H1 (cell line): ENCODE results near the gene CCDC7. TPM values are rescaled to one million over a fixed set of nuclear protein-coding genes. Genes with fewer than 3 reads are reported as not detected.
"Not testable (repeated sequence)": the region's sequence is repeated elsewhere in the genome, so short reads cannot be mapped to it uniquely, and the experiment has no call there.

Source experiments
- CTCF ChIA-PET: fragments of 300-600 bp; sonication (Branson Sonifier 250); formaldehyde crosslinking; loops from one replicate; lab custom pipeline; 2021; ENCODE audit not compliant: partially characterized antibody; lab: Charles Lee
- POLR2A ChIA-PET: fragments of 300-600 bp; sonication (Branson Sonifier 250); formaldehyde crosslinking; loops from one replicate; lab custom pipeline; 2021; ENCODE audit warnings: inconsistent platforms; ENCODE audit not compliant: partially characterized antibody; lab: Charles Lee
- DNase-seq, 2 experiments: peaks; one replicate each; pipeline versions ENCODE4 v3.0.0 to v3.0.0-alpha.2; 2010 to 2022; ENCODE audit warnings: low spot score in 2 of 2, low read depth in 1 of 2, mixed read lengths in 1 of 2
- FAIRE-seq: peaks from 2 replicates; lab custom pipeline; 2011; peaks lifted over from hg19 to GRCh38; lab: Jason Lieb, UNC
- H2AFZ ChIP-seq: 2 replicates; pipeline ENCODE4 v1.8.1; 2012; ENCODE audit warnings: low read length, inconsistent platforms
- H2AK5ac ChIP-seq: 2 replicates; pipeline ENCODE4 v1.6.1; 2013; ENCODE audit warnings: low read depth, low read length
- H2BK120ac ChIP-seq: replicated peaks from 2 replicates; pipeline ENCODE3; 2013; ENCODE audit warnings: low read depth, low read length, inconsistent platforms
- H2BK12ac ChIP-seq: 2 replicates; pipeline ENCODE4 v1.6.1; 2013; ENCODE audit warnings: low read depth, low read length
- H2BK15ac ChIP-seq: 2 replicates; pipeline ENCODE4 v1.6.1; 2013; ENCODE audit warnings: low read length
- H2BK20ac ChIP-seq: 2 replicates; pipeline ENCODE4 v1.6.1; 2013; ENCODE audit warnings: low read length
- H2BK5ac ChIP-seq: 2 replicates; pipeline ENCODE4 v1.6.1; 2013; ENCODE audit warnings: low read depth, low read length
- H3K14ac ChIP-seq: 2 replicates; pipeline ENCODE4 v1.6.1; 2013; ENCODE audit warnings: inconsistent platforms; ENCODE audit not compliant: insufficient read length
- H3K18ac ChIP-seq: 2 replicates; pipeline ENCODE4 v1.6.1; 2013; ENCODE audit warnings: low read length; ENCODE audit errors: extremely low read depth
- H3K23ac ChIP-seq: 2 replicates; pipeline ENCODE4 v1.6.1; 2013; ENCODE audit warnings: inconsistent platforms; ENCODE audit not compliant: insufficient read length
- H3K23me2 ChIP-seq: 2 replicates; pipeline ENCODE4 v1.6.1; 2013; ENCODE audit warnings: low read depth, low read length
- H3K27ac ChIP-seq: 2 replicates; pipeline ENCODE4 v1.6.1; 2011; ENCODE audit warnings: low read depth, low read length, inconsistent platforms
- H3K27me3 ChIP-seq, 4 experiments: replicated peaks in 1 of 4; 1 replicate in 1 of 4; 2 replicates in 3 of 4; pipeline versions ENCODE4 v1.6.1 to v1.8.1; 2011 to 2013; ENCODE audit warnings: low read length in 3 of 4, mild to moderate bottlenecking in 3 of 4, inconsistent platforms in 2 of 4, mixed read lengths in 2 of 4, moderate library complexity in 1 of 4; ENCODE audit not compliant: control insufficient read depth in 3 of 4, insufficient read depth in 3 of 4; ENCODE audit errors: extremely low read depth in 1 of 4
- H3K36me3 ChIP-seq, 4 experiments: 2 replicates each; pipeline versions ENCODE4 v1.6.1 to v1.8.1; 2011 to 2013; ENCODE audit warnings: mild to moderate bottlenecking in 4 of 4, low read length in 3 of 4, moderate library complexity in 2 of 4, control low read depth in 1 of 4, inconsistent platforms in 1 of 4; ENCODE audit not compliant: insufficient read depth in 4 of 4, control insufficient read depth in 2 of 4
- H3K4ac ChIP-seq: replicated peaks from 2 replicates; pipeline ENCODE3; 2013; ENCODE audit warnings: low read length, low read depth, mixed read lengths, inconsistent platforms; ENCODE audit not compliant: insufficient read length
- H3K4me1 ChIP-seq, 4 experiments: replicated peaks in 1 of 4; 1 replicate in 1 of 4; 2 replicates in 3 of 4; pipeline versions ENCODE4 v1.6.1 to v1.8.1; 2011 to 2013; ENCODE audit warnings: low read length in 3 of 4, inconsistent platforms in 2 of 4, mixed read lengths in 1 of 4; ENCODE audit not compliant: insufficient read depth in 4 of 4, control insufficient read depth in 3 of 4
- H3K4me2 ChIP-seq, 2 experiments: 2 replicates each; pipeline versions ENCODE4 v1.6.1 to v1.8.1; 2011 to 2013; ENCODE audit warnings: low read depth in 2 of 2, low read length in 2 of 2, control low read depth in 1 of 2, inconsistent platforms in 1 of 2, mild to moderate bottlenecking in 1 of 2; ENCODE audit not compliant: insufficient read depth in 1 of 2
- H3K4me3 ChIP-seq, 4 experiments: fragments of 200-600, 300-600 bp in 1 of 4; sonication (generic), shearing (Covaris generic), sonication (Bioruptor Twin) in 1 of 4; 2 replicates each; pipeline versions ENCODE4 v1.5.1 to v1.8.1; 2011 to 2016; ENCODE audit warnings: low read length in 4 of 4, low read depth in 3 of 4, control low read depth in 2 of 4, inconsistent platforms in 2 of 4, mild to moderate bottlenecking in 2 of 4, mixed read lengths in 1 of 4, moderate library complexity in 1 of 4; ENCODE audit not compliant: insufficient read depth in 2 of 4; ENCODE audit errors: extremely low read depth in 1 of 4
- H3K56ac ChIP-seq: replicated peaks from 2 replicates; pipeline ENCODE3; 2013; ENCODE audit warnings: low read depth, mild to moderate bottlenecking, mixed read lengths, low read length, inconsistent platforms; ENCODE audit not compliant: insufficient read length
- H3K79me1 ChIP-seq: 2 replicates; pipeline ENCODE4 v1.6.1; 2013; ENCODE audit warnings: low read depth, low read length, control low read depth
- H3K79me2 ChIP-seq, 2 experiments: 2 replicates each; pipeline versions ENCODE4 v1.6.1 to v1.8.1; 2012 to 2013; ENCODE audit warnings: low read length in 2 of 2, mild to moderate bottlenecking in 2 of 2, inconsistent platforms in 1 of 2; ENCODE audit not compliant: insufficient read depth in 2 of 2, control insufficient read depth in 1 of 2
- H3K9ac ChIP-seq, 4 experiments: replicated peaks in 1 of 4; 1 replicate in 1 of 4; 2 replicates in 3 of 4; pipeline versions ENCODE4 v1.6.1 to v1.8.1; 2011 to 2013; ENCODE audit warnings: low read depth in 3 of 4, low read length in 3 of 4, control low read depth in 2 of 4, mild to moderate bottlenecking in 2 of 4, moderate library complexity in 2 of 4, inconsistent platforms in 1 of 4; ENCODE audit errors: extremely low read depth in 1 of 4
- H3K9me3 ChIP-seq, 2 experiments: 2 replicates each; pipeline versions ENCODE4 v1.6.1 to v1.8.1; 2012 to 2013; ENCODE audit warnings: mild to moderate bottlenecking in 2 of 2, moderate library complexity in 2 of 2, control low read depth in 1 of 2, inconsistent platforms in 1 of 2, low read depth in 1 of 2, low read length in 1 of 2, mixed read lengths in 1 of 2; ENCODE audit not compliant: insufficient read depth in 2 of 2
- H4K20me1 ChIP-seq, 2 experiments: replicated peaks in 1 of 2; 2 replicates each; pipeline versions ENCODE3 to v1.8.1; 2011 to 2013; ENCODE audit warnings: inconsistent platforms in 2 of 2, low read length in 2 of 2, mild to moderate bottlenecking in 1 of 2; ENCODE audit not compliant: insufficient read depth in 2 of 2, control insufficient read depth in 1 of 2
- H4K5ac ChIP-seq: 2 replicates; pipeline ENCODE4 v1.6.1; 2013; ENCODE audit warnings: low read length, low read depth, mixed read lengths, inconsistent platforms; ENCODE audit not compliant: insufficient read length
- H4K8ac ChIP-seq: 2 replicates; pipeline ENCODE4 v1.8.0; 2013; ENCODE audit warnings: mild to moderate bottlenecking, moderate library complexity, low read length, inconsistent platforms; ENCODE audit not compliant: insufficient read depth; ENCODE audit errors: extremely low read depth
- H4K91ac ChIP-seq: replicated peaks from 2 replicates; pipeline ENCODE3; 2013; ENCODE audit warnings: low read length, mixed read lengths, inconsistent platforms; ENCODE audit not compliant: insufficient read length
- CHD2 ChIP-seq: IDR thresholded peaks from 2 replicates; pipeline ENCODE4 v1.6.1; 2012; ENCODE audit warnings: low read length, improper control_type of control experiment
- HDAC2 ChIP-seq, 2 experiments: fragments of 300-600 bp in 1 of 2; sonication (generic) in 1 of 2; IDR thresholded peaks; 2 replicates each; pipeline ENCODE4 v1.6.1; 2011 to 2012; ENCODE audit warnings: low read depth in 2 of 2, low read length in 2 of 2, mild to moderate bottlenecking in 2 of 2, moderate library complexity in 2 of 2, borderline replicate concordance in 1 of 2, inconsistent platforms in 1 of 2
- HDAC6 ChIP-seq: IDR thresholded peaks from one replicate; pipeline ENCODE4 v1.7.1; 2012; ENCODE audit warnings: low read depth, mild to moderate bottlenecking, inconsistent platforms, low read length, moderate library complexity
- POU5F1 ChIP-seq: IDR thresholded peaks from 2 replicates; pipeline ENCODE4 v1.6.1; 2011; ENCODE audit warnings: low read depth, mild to moderate bottlenecking, low read length, moderate library complexity
- RAD21 ChIP-seq, 2 experiments: IDR thresholded peaks in 1 of 2; conservative IDR thresholded peaks in 1 of 2; 2 replicates each; pipeline ENCODE4 v1.6.1; 2011; ENCODE audit warnings: low read depth in 2 of 2, low read length in 2 of 2, improper control_type of control experiment in 1 of 2, inconsistent platforms in 1 of 2, mild to moderate bottlenecking in 1 of 2, moderate library complexity in 1 of 2
- SIRT6 ChIP-seq: IDR thresholded peaks from one replicate; pipeline ENCODE4 v1.7.1; 2012; ENCODE audit warnings: low read length, inconsistent platforms
- WGBS, 2 experiments: shearing (Covaris generic) in 1 of 2; methylation state at CpG; one replicate each; pipeline versions ENCODE4 v1.1.6 to v1.1.7; 2013 to 2015; ENCODE audit warnings: low lambda C conversion rate in 2 of 2, mixed read lengths in 2 of 2, inconsistent platforms in 1 of 2, low coverage in 1 of 2, missing lambda C conversion rate in 1 of 2; ENCODE audit not compliant: insufficient replicate concordance in 2 of 2, insufficient coverage in 1 of 2, insufficient read length in 1 of 2; ENCODE audit errors: extremely low coverage in 1 of 2, missing lambda C conversion rate in 1 of 2; 5-methylcytosine and 5-hydroxymethylcytosine counted together
- polyA plus RNA-seq, 7 experiments: library from polyadenylated mRNA; depleted of rRNA in 3 of 7; stranded (reverse) in 5 of 7; unstranded in 2 of 7; fragments of >200 nt in 5 of 7; fragments of 200-250 nt in 2 of 7; gene quantifications; 1 replicate in 5 of 7; 2 replicates in 1 of 7; 4 replicates in 1 of 7; pipeline versions ENCODE4 v1.2.1 to v1.2.3, GENCODE V29; 2011 to 2013; ENCODE audit warnings: missing spikeins in 2 of 7, mixed read lengths in 2 of 7
- total RNA-seq: library from RNA; stranded (reverse); fragmentation: NEBNext Ultra II Directional; extraction: Animal tissue kit (Norgen Biotek cat#: 25700); gene quantifications from 2 replicates; pipeline ENCODE4 v1.2.1, GENCODE V29; 2021

CCDC7 gene
- total and polyA plus RNA-seq, 2 of the 8 experiments (the other 6 are each of a cell fraction or from before 2014, with no cell fraction given): 0.18 to 0.74 TPM

GRCh38 chr10:32445740-32446535 lies at the start of gene CCDC7 (continued):
- TF ChIP-seq CHD2 (no peak), HDAC2 (IDR thresholded peaks at IDR 0.05; ENCODE audit: borderline replicate concordance in 1 of 2, low read depth in 2 of 2, low read length in 2 of 2) (peak; percentile 33 to 77; a peak in 1 of 4 replicates), SIRT6 (no peak), HDAC6 (no peak), RAD21 (IDR thresholded peaks at IDR 0.05 in 1 of 2, conservative IDR thresholded peaks at IDR 0.05 in 1 of 2; ENCODE audit: low read depth in 2 of 2, low read length in 2 of 2) (peak in 1 of 2 experiments; percentile 40; a peak in 2 of 4 replicates), POU5F1 (no peak)

DNA sequence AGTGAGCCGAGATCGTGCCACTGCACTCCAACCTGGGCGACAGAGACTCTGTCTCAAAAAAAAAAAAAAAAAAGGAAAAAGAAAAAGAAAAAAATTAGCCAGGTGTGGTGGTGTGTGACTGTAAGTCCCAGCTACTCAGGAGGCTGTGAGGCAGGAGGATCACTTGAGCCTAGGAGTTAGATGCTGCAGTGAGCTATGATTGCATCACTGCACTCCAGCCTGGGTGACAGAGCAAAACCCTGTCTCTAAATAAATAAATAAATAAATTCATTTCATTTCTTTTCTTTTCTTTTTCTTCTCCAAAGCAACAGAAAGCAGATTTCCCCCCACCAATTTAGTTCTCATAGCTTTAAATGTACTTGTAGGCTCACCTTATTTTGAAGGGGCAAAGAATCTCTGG lies 48.8 kb upstream of the CCDC7 start:
- CTCF ChIA-PET: interaction anchor here (1.0 kb wide), 1 partner anchor 29 kb away, joined by 3 read pairs; no protein-coding TSS in a partner anchor
- H3K23me2 ChIP-seq, H3K4me2 ChIP-seq, H3K18ac ChIP-seq, H3K36me3 ChIP-seq, H3K79me2 ChIP-seq, FAIRE-seq, H3K23ac ChIP-seq, H4K20me1 ChIP-seq, H3K9ac ChIP-seq, H2BK20ac ChIP-seq, H3K4ac ChIP-seq, POLR2A ChIA-PET, H2BK120ac ChIP-seq, H3K4me3 ChIP-seq, H2BK15ac ChIP-seq, H4K91ac ChIP-seq, H3K14ac ChIP-seq, H2BK12ac ChIP-seq, H2AFZ ChIP-seq, H3K27me3 ChIP-seq, H4K8ac ChIP-seq, H3K9me3 ChIP-seq, H2BK5ac ChIP-seq, H2AK5ac ChIP-seq, H3K27ac ChIP-seq, H3K79me1 ChIP-seq, H3K56ac ChIP-seq, H3K4me1 ChIP-seq, H4K5ac ChIP-seq, DNase-seq: not testable (repeated sequence)
- no CpG with 5 or more reads among the region's 3 CpGs for WGBS, 2 experiments
